ENCODE data around the gene TYRP1.

TYRP1 gene

DNA sequence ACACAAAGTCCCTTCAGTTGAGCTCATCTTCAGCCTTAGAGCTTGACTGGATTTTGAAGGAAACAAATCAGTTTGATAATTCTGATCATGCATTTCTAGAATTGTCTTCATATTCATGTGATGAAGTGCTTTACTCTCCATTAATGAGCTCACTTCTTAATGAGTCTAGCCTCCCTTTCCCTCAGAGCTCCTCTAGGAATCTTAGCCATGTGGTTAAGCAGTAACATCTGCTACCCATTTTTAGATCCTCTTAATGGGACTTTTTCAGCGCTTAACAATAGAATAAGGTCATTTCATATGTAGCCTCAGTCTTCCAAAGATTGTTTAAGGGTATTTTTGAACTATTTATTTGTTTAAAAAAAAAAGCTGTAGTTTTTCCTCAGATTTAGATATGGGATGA, 44.7 kb downstream of the TYRP1 start:
- no peak for DNase-seq

DNA sequence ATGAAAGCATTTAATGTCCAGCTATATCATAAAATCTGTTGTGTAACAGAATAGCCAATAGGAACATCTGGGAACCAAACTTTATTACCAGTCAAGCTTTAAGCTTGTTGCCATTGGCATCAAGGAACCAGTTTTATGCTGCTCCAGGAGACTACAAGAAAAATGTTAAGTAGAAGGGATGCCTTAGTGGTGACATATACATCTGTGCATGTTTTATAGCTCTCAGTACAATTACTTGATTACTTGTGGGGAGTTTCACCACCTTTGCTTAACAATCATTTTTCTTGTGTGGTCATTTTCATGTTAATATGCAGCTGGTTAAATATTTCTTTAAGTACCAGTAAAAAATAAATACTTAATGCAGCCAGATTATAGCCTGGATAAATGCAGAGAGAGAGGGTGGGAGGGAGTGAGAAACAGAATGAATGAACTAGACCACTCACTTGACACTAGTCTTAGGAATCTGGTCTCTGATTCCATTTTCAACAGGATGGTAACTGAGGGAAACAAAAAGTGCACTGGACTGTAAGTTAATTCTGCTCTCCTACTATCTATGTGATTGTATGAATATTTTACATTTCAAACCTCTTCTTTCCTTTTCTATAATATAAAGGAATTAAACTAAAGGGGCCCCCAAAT, 45.9 kb downstream of the TYRP1 start:
- DNase-seq, result no peak

DNA sequence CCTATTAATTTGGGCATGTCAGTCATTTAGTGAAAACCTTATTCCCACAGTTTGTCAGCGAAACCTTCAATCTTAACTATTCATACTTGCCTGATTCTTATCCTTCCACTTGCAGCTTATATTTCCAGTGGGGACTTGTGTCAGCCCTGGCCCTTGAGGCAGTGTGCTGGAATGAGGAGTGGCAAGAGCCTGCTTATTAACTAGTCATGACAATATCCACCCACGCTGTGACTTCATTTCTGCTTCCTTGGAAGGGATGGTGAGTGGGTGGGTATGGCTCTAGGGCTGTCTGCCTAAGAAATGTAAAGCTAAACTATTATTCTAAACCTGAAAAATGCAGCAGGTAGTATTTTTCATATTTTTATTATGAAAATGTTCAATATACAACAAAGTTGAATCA, 47.7 kb downstream of the TYRP1 start:
- DNase-seq, result no peak

DNA sequence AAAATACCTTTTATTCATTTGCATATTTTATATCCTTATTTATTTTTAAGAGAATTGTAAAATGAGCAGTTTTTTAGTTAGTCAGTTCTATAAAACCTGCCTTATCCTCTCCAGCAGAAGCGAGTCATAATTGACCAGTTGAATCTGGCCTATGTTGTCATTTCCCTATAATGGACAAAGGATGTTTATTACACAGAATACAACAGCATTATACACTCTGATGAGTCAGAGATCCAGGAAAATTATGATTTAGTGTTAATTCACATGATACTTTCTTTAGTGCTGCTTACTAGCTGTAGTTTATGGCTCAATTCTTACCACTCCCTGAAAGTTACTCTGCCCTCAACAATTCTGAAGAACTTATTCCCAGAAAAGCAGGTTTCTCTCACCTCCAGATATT, 54.8 kb downstream of the TYRP1 start:
- DNase-seq, result no peak

DNA sequence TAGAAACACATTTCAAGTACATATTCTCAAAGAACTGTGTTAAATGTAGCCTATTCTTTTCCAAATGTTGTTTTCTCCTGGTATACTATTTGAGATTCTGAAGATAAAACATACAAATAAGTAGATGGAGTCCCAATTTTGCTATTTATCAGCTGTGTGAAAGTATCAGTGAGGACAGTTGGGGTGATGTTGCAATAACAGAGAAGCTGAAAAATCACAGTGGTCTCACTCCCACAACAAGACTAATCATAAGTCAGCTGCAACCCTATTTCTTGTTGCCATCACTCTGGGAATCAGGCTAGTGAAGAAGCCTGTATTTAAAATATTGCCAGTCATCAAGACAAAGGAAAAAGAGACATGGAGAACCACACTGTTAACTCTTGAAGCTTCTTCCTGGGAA, 55.8 kb downstream of the TYRP1 start:
- DNase-seq, result no peak

DNA sequence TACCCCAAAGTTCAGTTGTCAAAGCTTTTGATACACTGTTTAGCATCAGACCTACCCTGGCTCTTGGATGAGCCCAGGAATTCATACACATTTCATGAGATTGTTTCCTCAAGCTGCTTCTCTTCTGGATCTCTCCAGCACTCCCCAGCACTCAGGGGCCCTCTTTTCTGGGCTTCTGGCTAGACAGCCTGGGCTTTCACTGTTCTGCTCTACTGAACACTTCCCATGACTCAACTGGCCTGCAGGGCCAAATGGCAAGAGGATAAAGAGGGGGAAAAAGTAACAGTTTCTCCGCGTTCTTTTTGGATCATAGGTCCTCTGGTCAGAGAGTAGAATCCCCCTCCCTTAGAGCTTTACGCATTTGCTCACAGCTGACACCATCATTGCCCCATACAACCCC, 60.7 kb downstream of the TYRP1 start:
- DNase-seq, result no peak

DNA sequence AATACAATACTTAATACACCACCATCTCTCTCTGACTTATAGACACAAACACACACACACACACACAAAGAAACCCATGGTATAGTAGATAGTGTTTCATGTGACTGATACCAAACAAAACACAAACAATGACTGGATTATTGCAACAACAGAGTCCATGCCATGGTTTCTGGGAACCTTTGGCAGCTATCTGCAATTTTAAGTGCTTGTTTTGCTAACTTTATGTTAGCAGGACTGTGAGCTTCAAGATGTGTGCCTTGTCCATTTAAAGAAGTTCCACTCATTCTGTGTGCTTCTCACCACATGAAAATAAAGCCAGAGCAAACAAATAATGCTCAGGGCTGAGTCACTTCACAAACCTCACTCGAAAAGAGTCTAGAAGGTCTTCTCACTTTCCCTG, 66.6 kb downstream of the TYRP1 start:
- no peak for DNase-seq
